Measurements from ENCODE around the gene INPP5E.

INPP5E gene

GRCh38 chr9:136381966-136382513 is 57.6 kb downstream of the INPP5E start:
- DNase-seq (ENCODE audit: low spot score), result no peak

- DNase-seq (ENCODE audit: low spot score), result no peak
Observed at GRCh38 chr9:136381311-136381710, 58.3 kb downstream of the INPP5E start.

- no peak for DNase-seq (ENCODE audit: low spot score)
Observed at GRCh38 chr9:136380381-136380780, 59.3 kb downstream of the INPP5E start.

GRCh38 chr9:136379891-136380290 is 59.8 kb downstream of the INPP5E start:
- DNase-seq (ENCODE audit: low spot score), result no peak

GRCh38 chr9:136379401-136379800 is 60.2 kb downstream of the INPP5E start:
- no peak for DNase-seq (ENCODE audit: low spot score)

- no peak for DNase-seq (ENCODE audit: low spot score)
Observed at GRCh38 chr9:136379003-136379287, 60.7 kb downstream of the INPP5E start.

Data from cerebellar cortex (tissue), 1 donor.